DOHH2 (cell line): Measurements from ENCODE around the gene POMGNT1.

ENCODE experiments used
- EZH2phosphoT487 ChIP-seq: fragments of 200-600 bp; sonication (generic); IDR thresholded peaks from 2 replicates; pipeline ENCODE4 v1.6.1; 2017; ENCODE audit warnings: borderline replicate concordance, mild to moderate bottlenecking, antibody characterized with exemption, low read length, moderate library complexity, mixed read lengths
- TF ChIP-seq, protein P1 (sequence below): fragments of 200-600 bp; sonication (generic); IDR thresholded peaks from one replicate; pipeline ENCODE4 v1.5.1; 2014; ENCODE audit warnings: antibody characterized with exemption, mild to moderate bottlenecking, low read depth, low read length; ENCODE audit not compliant: poor library complexity, severe bottlenecking

DNA sequence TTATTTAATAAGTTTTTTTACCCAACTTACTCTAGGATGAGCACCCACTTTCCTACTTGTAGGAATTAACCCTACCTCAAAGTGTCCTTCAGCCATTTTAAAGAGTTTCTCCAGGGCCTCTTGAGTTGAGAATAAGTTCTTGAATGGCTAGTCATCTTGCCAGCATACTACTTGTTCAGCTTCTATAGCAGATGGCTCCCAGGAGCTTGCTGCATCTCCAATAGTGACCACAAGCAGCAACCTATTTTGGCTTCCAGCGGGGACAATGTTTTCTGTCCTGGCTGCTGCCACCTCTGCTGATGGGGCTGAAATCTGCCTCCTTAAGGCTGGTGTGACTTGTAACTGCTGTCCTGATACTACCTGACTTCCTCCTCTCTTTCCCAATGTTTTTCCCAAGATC, 45.0 kb downstream of the POMGNT1 start:
- TF ChIP-seq, protein P1, sequence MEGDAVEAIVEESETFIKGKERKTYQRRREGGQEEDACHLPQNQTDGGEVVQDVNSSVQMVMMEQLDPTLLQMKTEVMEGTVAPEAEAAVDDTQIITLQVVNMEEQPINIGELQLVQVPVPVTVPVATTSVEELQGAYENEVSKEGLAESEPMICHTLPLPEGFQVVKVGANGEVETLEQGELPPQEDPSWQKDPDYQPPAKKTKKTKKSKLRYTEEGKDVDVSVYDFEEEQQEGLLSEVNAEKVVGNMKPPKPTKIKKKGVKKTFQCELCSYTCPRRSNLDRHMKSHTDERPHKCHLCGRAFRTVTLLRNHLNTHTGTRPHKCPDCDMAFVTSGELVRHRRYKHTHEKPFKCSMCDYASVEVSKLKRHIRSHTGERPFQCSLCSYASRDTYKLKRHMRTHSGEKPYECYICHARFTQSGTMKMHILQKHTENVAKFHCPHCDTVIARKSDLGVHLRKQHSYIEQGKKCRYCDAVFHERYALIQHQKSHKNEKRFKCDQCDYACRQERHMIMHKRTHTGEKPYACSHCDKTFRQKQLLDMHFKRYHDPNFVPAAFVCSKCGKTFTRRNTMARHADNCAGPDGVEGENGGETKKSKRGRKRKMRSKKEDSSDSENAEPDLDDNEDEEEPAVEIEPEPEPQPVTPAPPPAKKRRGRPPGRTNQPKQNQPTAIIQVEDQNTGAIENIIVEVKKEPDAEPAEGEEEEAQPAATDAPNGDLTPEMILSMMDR, result no peak
- TF ChIP-seq EZH2phosphoT487, result no peak
